ENCODE data around the gene THRB. TPM values are rescaled to one million over a fixed set of nuclear protein-coding genes. Genes with fewer than 3 reads are reported as not detected.

The THRB gene
- total and polyA plus RNA-seq, 2 donors (not counting 3 experiments of a cell fraction or from before 2014, with no cell fraction given) = 0.06 TPM; not detected in 1

GRCh38 chr3:24225385-24225950 lies 269.2 kb downstream of the THRB start:
- CTCF ChIA-PET = interaction anchor here (1.1 to 1.5 kb wide), 2 partner anchors 40 to 455 kb away, joined by 3 to 8 read pairs; no protein-coding TSS in a partner anchor
- FAIRE-seq = no peak
- Histone ChIP-seq H2AFZ (ENCODE audit: low read depth, low read length) (no peak overlapping the region), H3K9ac (replicated peaks; ENCODE audit: extremely low read depth, insufficient read depth, low read length) (no peak overlapping the region), H3K4me2 (ENCODE audit: insufficient read depth, low read length) (no peak overlapping the region), H3K27ac (ENCODE audit: insufficient read depth, low read depth, low read length) (no peak overlapping the region), H4K20me1 (replicated peaks; ENCODE audit: control insufficient read depth, extremely low read depth, insufficient read depth, low read length) (no peaks in the 10 kb centered on the region), H3K4me1 (ENCODE audit: control insufficient read depth, extremely low read depth, insufficient read depth, low read length) (peaks cover 5% of the 10 kb centered on the region), H3K79me2 (ENCODE audit: control insufficient read depth, insufficient read depth, low read length) (no peaks in the 10 kb centered on the region), H3K27me3 (ENCODE audit: control insufficient read depth in 2 of 2, insufficient read depth in 2 of 2, low read length in 2 of 2) (no peaks in the 10 kb centered on the region), H3K36me3 (ENCODE audit: control insufficient read depth in 2 of 2, extremely low read depth in 1 of 2, insufficient read depth in 2 of 2, low read length in 2 of 2) (no peaks in the 10 kb centered on the region), H3K9me3 (replicated peaks; ENCODE audit: control insufficient read depth, insufficient read depth, low read length) (no peaks in the 10 kb centered on the region), H3K4me3 (replicated peaks in 1 of 3; ENCODE audit: insufficient read depth in 1 of 3, low read depth in 1 of 3, low read length in 3 of 3) (no peak overlapping the region), H3K9me1 (replicated peaks; ENCODE audit: control insufficient read depth, extremely low read depth, insufficient read depth, low read length) (no peaks in the 10 kb centered on the region)
- intact Hi-C loops (cut with micrococcal nuclease) (no loop called here), dilution Hi-C loops (cut with MboI; ENCODE audit: extremely low pct_ligation_motif_present, low sequenced_read_pairs) (no loop called here)
- no TSS peak for BruUV-seq (replicated peaks)
- POLR2A ChIA-PET = no interaction called here
- DNase-seq (ENCODE audit: low read depth, low spot score) = no peak
- TF ChIP-seq CTCF (IDR thresholded peaks at IDR 0.05; ENCODE audit: extremely low read depth in 1 of 2, insufficient read depth in 1 of 2, low read depth in 1 of 2, low read length in 2 of 2) = no peak
- TF ChIP-seq MYC (IDR thresholded peaks at IDR 0.05; ENCODE audit: low read depth, low read length) = no peak
- no peak for TF ChIP-seq FOS (IDR thresholded peaks at IDR 0.05; ENCODE audit: borderline replicate concordance, insufficient read depth, low read length)
- TF ChIP-seq, protein P1, sequence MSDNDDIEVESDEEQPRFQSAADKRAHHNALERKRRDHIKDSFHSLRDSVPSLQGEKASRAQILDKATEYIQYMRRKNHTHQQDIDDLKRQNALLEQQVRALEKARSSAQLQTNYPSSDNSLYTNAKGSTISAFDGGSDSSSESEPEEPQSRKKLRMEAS (IDR thresholded peaks at IDR 0.05; ENCODE audit: insufficient read depth, insufficient read length) = no peak
- TF ChIP-seq POLR2AphosphoS5 (IDR thresholded peaks at IDR 0.05; ENCODE audit: insufficient read depth, low read depth, low read length) = no peak
- no peak for TF ChIP-seq POLR2A (IDR thresholded peaks at IDR 0.05; ENCODE audit: low read depth, low read length)
- TF ChIP-seq GATA2 (IDR thresholded peaks at IDR 0.05; ENCODE audit: insufficient read depth, insufficient read length, low read depth, low read length) = no peak
- TF ChIP-seq JUN (IDR thresholded peaks at IDR 0.05; ENCODE audit: borderline replicate concordance, insufficient read depth, insufficient read length, low read depth) = no peak
- no peak for TF ChIP-seq EZH2 (IDR thresholded peaks at IDR 0.05; ENCODE audit: borderline replicate concordance, low read depth, low read length, severe bottlenecking)

Measured in endothelial cell of umbilical vein (primary cell).